ENCODE data around the gene HOXA6. TPM values are rescaled to one million over a fixed set of nuclear protein-coding genes. Genes with fewer than 3 reads are reported as not detected.

Gene HOXA6
- total and polyA plus RNA-seq, 4 donors = 0.23 TPM; not detected in 3

- Histone ChIP-seq H3K36me3 (ENCODE audit: control insufficient read depth in 4 of 4, insufficient read depth in 3 of 4, low read depth in 1 of 4, low read length in 3 of 4) (no peaks in the 10 kb centered on the region), H3K27ac (ENCODE audit: low read depth in 1 of 2, low read length in 2 of 2) (peak overlapping the region; percentile 37 to 52), H3K4me3 (ENCODE audit: low read depth in 1 of 3, low read length in 3 of 3) (peak overlapping the region in 1 of 3 donors; percentile 57), H3K4me1 (ENCODE audit: control insufficient read depth in 4 of 4, insufficient read depth in 4 of 4, low read length in 3 of 4) (peaks cover 0 to 9% (median 1%) of the 10 kb centered on the region in 4 donors), H3K9ac (ENCODE audit: low read depth in 1 of 2, low read length in 2 of 2) (no peak overlapping the region), H3K9me3 (ENCODE audit: control insufficient read depth in 4 of 4, low read length in 3 of 4) (peaks cover 0 to 2% (median 0%) of the 10 kb centered on the region in 4 donors), H3K27me3 (ENCODE audit: control insufficient read depth in 4 of 4, insufficient read depth in 4 of 4, low read length in 3 of 4) (peaks cover 0 to 19% (median 9%) of the 10 kb centered on the region in 4 donors)
- WGBS = 26% methylated on average over 12 of the region's 12 CpGs
- no peak for TF ChIP-seq YY1 (IDR thresholded peaks at IDR 0.05)
- TF ChIP-seq EGR1 (IDR thresholded peaks at IDR 0.05; ENCODE audit: low read depth in 2 of 2) = no peak
- no peak for TF ChIP-seq RXRA (IDR thresholded peaks at IDR 0.05)
- TF ChIP-seq, protein P1, sequence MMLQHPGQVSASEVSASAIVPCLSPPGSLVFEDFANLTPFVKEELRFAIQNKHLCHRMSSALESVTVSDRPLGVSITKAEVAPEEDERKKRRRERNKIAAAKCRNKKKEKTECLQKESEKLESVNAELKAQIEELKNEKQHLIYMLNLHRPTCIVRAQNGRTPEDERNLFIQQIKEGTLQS (IDR thresholded peaks at IDR 0.05) = no peak
- TF ChIP-seq GABPA (IDR thresholded peaks at IDR 0.05 in 1 of 2, conservative IDR thresholded peaks at IDR 0.05 in 1 of 2) = no peak
- TF ChIP-seq, protein P2, sequence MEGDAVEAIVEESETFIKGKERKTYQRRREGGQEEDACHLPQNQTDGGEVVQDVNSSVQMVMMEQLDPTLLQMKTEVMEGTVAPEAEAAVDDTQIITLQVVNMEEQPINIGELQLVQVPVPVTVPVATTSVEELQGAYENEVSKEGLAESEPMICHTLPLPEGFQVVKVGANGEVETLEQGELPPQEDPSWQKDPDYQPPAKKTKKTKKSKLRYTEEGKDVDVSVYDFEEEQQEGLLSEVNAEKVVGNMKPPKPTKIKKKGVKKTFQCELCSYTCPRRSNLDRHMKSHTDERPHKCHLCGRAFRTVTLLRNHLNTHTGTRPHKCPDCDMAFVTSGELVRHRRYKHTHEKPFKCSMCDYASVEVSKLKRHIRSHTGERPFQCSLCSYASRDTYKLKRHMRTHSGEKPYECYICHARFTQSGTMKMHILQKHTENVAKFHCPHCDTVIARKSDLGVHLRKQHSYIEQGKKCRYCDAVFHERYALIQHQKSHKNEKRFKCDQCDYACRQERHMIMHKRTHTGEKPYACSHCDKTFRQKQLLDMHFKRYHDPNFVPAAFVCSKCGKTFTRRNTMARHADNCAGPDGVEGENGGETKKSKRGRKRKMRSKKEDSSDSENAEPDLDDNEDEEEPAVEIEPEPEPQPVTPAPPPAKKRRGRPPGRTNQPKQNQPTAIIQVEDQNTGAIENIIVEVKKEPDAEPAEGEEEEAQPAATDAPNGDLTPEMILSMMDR (IDR thresholded peaks at IDR 0.05; ENCODE audit: low read depth, low read length, missing input control) = no peak
- TF ChIP-seq NR2F2 (IDR thresholded peaks at IDR 0.05) = no peak
- TF ChIP-seq, protein P3, sequence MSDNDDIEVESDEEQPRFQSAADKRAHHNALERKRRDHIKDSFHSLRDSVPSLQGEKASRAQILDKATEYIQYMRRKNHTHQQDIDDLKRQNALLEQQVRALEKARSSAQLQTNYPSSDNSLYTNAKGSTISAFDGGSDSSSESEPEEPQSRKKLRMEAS (IDR thresholded peaks at IDR 0.05) = no peak
- TF ChIP-seq, protein P4, sequence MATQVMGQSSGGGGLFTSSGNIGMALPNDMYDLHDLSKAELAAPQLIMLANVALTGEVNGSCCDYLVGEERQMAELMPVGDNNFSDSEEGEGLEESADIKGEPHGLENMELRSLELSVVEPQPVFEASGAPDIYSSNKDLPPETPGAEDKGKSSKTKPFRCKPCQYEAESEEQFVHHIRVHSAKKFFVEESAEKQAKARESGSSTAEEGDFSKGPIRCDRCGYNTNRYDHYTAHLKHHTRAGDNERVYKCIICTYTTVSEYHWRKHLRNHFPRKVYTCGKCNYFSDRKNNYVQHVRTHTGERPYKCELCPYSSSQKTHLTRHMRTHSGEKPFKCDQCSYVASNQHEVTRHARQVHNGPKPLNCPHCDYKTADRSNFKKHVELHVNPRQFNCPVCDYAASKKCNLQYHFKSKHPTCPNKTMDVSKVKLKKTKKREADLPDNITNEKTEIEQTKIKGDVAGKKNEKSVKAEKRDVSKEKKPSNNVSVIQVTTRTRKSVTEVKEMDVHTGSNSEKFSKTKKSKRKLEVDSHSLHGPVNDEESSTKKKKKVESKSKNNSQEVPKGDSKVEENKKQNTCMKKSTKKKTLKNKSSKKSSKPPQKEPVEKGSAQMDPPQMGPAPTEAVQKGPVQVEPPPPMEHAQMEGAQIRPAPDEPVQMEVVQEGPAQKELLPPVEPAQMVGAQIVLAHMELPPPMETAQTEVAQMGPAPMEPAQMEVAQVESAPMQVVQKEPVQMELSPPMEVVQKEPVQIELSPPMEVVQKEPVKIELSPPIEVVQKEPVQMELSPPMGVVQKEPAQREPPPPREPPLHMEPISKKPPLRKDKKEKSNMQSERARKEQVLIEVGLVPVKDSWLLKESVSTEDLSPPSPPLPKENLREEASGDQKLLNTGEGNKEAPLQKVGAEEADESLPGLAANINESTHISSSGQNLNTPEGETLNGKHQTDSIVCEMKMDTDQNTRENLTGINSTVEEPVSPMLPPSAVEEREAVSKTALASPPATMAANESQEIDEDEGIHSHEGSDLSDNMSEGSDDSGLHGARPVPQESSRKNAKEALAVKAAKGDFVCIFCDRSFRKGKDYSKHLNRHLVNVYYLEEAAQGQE (IDR thresholded peaks at IDR 0.05) = no peak
- no peak for TF ChIP-seq HNF4G (IDR thresholded peaks at IDR 0.05)
- no peak for TF ChIP-seq SP1 (IDR thresholded peaks at IDR 0.05)
- no peak for TF ChIP-seq FOXA1 (IDR thresholded peaks at IDR 0.05)
- TF ChIP-seq FOXA2 (IDR thresholded peaks at IDR 0.05) = no peak
- TF ChIP-seq JUND (IDR thresholded peaks at IDR 0.05) = no peak
- TF ChIP-seq RAD21 (IDR thresholded peaks at IDR 0.05) = no peak
- no peak for TF ChIP-seq TAF1 (conservative IDR thresholded peaks at IDR 0.05)
- no peak for TF ChIP-seq HNF4A (conservative IDR thresholded peaks at IDR 0.05)
- no peak for DNase-seq (ENCODE audit: low spot score)
Observed at GRCh38 chr7:27131390-27131819, 16.2 kb downstream of the HOXA6 start.
